GM21825 (cell line): ENCODE results near the gene CPEB4.

Experiments
- ATAC-seq: cut with Tn5 transposase; IDR thresholded peaks from one replicate; pipeline ENCODE4 v1.9.1; 2021; ENCODE audit warnings: mild to moderate bottlenecking, moderate library complexity; ENCODE audit not compliant: unreplicated experiment

Gene CPEB4

GRCh38 chr5:173884402-173885053 is 3.6 kb upstream of the CPEB4 start:
- ATAC-seq, result no peak

GRCh38 chr5:173885054-173885443 is 3.1 kb upstream of the CPEB4 start:
- ATAC-seq, result no peak

- no peak for ATAC-seq
Observed at GRCh38 chr5:173885475-173886010, 2.6 kb upstream of the CPEB4 start.

GRCh38 chr5:173886150-173886549 is 2.0 kb upstream of the CPEB4 start:
- no peak for ATAC-seq

DNA sequence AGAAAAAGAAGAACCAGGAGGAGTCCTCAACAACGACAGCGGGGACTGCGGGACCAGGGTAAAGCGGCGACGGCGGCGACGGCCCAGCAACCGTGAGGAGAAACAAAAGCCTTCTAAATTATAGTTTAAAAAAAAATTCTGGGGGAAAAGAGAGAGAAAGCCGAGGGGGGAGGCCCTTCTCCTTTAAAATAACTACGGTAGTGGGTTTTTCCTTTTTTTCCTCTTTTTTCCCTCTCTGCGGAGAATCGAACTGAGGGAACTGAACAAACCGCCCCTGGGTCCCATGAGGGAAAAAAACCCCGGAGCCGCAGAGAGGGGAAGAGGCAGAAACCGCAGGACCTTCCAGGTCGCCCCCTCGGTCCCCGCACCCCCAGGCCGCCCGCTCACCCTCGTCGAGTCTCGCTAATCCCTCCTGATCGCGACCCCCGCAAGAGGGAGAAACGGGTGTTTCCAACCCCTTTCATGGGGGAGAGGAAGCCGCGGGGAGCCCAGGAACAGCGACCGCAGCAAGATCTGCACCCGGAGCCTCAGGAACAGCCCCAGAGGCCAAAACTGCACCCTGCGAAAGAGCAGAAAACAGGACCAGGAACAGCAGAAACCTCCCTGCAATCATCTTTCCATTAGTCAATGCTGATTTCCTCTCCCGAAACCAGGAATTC is 453 bp downstream of the CPEB4 start:
- ATAC-seq, result no peak

- ATAC-seq, result no peak
Observed at GRCh38 chr5:173890195-173890991, 2.2 kb downstream of the CPEB4 start.

DNA sequence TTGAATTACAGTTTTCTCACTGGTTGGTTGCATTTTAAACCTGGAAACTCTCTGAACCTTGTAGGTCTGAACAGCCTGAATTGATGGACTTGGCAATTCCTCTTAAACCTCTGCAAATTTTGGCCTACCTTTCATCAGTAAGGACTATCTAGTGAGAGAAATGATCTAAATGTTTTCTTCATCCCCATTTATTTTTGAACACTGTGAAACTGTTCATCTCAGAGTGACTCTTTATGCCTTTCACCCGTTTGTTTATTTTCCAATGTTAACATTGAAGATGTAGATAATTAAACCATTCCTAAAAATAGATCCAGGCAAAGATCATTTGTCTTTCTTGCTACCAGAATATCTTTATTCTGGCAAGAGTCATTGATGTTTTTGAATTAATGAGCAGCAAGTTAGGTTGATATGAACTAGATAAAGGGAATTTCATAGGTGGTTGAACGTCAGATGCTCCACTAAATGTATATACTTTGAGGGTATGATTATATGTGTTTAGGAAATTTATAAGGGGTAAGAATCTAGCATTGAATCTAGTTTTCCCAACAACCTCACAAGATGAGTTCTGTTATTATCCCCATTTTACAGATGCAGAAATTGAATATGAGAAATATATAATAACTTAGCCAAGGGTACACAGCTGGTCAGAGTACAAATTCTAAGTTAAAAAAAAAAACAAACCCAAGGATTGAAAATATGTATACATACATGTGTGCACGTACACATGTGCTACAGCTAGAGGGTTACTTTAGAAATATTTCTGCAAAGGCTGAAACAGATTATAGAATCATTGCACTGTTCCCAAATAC is 3.4 kb downstream of the CPEB4 start:
- no peak for ATAC-seq

- no peak for ATAC-seq
Observed at GRCh38 chr5:173893192-173893561, 5.0 kb downstream of the CPEB4 start.

DNA sequence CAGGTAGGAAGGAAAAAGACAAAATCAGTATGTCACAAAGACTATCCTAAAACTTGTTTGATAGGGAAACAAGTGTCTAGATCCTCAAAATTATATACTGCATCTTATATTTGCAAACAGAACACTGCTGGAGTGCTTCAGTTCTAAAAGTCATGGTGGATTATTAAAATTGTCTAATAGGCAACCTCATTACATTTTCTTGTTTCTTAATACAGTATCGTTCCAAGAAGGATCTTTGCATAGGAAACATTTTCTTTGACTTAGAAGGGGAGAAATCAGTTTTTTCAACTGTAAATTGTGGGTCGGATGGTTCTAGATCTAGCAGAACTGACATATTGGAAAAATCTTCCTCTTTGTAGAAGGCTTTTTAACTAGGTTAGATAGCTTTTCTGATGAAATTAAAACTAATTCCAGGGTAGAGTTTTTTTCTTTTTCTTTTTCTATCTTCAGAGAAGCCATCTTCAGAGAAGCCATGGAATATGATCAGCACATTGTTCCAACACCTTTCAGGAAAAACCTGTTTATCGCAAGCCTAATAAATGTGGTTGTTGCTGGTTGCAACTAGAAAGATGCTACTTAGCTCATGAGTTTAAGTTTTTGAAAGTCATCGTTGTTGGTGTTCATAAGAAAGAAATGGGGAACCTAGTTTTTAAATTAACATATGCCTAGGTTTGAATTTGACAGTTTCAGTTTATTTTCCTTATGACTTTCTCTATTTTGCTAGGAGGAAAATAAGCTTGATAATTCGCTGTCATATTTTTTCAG is 7.4 kb downstream of the CPEB4 start:
- ATAC-seq, result no peak

DNA sequence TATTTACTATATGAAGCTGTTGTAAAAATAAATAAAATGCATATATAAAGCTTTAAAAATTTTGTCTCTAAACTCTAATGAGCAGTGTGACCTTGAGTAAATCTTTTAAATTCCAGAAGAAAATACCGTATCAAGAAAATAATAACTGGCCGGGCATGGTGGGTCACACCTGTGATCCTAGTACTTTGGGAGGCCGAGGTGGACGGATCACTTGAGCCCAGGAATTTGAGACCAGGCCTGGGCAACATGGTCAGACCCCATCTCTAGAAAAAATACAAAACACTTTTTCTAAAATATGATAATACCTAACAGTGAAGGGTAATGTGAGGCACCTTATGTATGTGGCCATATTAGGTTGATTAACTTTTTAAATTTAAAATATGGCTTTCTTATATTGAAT is 8.5 kb downstream of the CPEB4 start:
- ATAC-seq, result no peak

- ATAC-seq, result no peak
Observed at GRCh38 chr5:173901705-173902104, 13.6 kb downstream of the CPEB4 start.

DNA sequence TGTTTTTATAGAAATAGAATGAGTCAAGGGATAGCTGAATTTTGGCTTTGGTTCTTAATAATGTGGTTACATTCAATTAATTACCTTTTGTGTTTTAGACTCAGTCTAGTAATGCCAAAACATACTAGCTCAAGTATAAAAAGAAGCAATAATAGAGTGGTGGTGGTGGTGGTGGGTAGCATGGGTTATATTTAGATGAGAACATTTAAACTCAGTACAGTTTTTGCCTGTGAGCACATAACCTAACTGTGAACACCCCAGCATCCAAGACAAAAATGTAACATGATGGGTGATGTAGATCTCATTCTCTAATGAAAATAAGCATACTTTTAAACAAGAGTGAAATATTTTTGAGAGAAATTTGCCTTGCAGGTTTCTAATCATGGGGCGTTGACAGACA is 14.2 kb downstream of the CPEB4 start:
- ATAC-seq, result no peak

DNA sequence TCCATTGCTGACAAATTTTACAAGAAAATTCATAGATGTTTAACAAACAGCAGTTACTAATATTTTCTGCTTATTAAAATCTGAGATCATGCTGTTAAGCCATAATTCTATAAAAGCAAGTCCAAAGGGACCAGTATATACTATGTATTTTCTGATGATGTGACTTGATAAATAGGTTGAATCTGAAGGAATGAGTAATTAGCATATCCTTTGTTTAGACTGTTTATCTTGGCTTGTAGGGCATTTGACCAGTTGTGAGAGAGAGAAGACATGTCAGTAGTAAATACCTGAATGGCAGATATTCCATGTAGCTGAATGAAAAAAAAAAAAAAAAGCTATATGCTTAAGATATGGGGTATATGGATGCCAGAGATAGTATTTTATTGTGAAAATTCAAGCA is 14.6 kb downstream of the CPEB4 start:
- ATAC-seq, result no peak

DNA sequence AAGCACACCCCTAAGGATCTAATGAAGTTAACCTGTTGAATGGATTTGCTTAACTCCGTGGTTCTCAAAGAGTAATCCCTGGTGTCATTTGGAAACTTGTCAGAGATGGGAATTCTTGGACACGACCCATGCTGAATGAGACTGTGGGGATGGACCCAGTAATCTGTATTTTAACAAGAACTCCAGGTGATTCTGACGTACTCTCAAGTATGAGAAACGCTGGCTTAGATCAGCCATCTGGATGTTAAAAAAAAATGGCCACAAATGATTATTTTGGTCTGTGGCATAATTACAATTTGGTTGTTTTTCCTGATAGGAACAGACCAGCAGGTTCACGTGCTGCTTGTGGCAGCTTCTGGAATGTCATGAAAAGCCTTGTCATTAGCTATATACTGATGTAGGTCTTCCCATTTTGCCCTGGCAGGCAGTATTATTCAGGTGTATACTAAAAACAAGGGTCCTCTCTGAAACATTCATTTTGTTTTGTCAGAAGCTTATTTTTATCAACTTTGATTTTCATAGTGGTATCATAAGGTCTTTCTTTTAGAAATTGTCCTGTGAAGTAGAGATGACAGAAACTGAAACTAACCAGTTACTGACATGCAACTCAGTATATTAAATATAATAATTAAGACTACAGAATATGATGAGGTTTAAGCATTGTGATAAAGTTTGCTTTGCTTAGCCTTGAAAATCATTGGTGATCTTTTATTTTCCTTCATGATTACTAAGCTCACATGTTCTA is 15.4 kb downstream of the CPEB4 start:
- ATAC-seq, result no peak

DNA sequence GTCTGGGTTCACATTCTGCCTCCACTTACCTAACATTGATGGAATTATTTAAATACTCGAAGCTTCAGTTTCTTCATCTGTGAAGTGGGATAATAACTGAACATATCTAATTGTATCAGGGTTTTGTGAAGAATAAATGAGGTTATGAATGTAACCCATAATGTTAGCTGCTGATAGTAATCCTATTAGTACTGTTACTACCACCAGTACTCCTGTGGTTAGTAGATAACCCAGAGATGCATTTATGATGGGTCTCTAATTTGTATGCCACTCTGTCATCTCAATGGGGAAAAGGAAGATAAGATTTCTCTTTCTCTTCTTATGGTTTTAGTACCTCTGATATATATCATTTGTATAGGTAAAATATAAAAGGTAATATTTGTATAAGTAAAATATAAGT is 16.0 kb downstream of the CPEB4 start:
- ATAC-seq, result no peak

DNA sequence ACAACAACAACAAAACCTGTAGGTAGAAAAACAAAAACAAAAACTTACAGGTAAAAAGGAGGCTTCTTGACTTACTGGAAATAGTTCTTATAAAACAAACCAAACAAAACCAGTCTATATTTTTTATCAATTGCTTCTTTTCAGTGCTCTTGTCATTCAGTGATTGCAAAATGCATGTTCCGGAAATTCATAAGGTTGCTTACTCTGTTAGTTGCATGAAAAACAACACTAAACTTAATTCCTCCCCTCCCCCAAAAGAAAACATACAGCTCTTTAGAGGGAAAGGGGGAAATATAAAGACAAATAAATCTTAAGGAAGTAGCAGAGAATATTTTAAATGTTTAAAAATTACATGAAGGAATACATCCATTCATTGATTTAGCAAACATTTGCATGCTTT is 19.1 kb downstream of the CPEB4 start:
- no peak for ATAC-seq

GRCh38 chr5:173907686-173908371 is 19.7 kb downstream of the CPEB4 start:
- ATAC-seq, result no peak

DNA sequence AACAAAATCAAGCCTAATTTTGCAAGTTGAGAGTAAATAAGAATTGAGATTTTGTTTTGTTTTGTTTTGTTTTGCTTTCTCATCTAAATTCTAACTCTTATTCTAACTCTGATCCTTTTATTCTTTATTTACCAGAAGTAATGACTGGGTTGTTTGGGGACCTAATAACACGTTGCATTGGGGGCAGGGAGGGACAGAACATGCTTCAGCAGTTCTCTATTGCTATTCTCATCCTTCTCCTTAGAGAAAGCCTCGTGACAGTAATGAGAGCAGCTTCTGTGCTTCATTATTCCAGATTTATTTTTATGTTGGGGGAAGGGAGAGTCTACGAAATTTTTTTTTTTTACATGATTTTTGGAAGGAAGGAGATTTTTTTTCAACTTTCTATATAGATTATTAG is 21.1 kb downstream of the CPEB4 start:
- no peak for ATAC-seq

DNA sequence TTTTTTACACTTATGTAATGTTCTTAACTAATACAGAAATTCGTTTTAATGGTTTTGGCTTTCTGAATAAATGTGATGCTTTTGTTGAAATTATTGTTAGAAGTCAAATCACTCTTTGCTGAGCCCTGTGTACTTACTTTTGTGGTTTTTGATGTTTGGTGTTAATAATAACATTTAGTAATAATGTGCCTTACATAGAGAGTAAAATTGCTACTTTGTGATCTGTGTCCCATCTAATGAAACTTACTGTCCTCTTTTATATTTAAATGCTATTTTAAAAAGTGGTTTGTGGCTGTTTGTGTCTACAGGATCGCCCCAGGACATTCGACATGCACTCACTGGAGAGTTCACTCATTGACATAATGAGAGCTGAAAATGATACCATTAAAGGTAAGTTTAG is 22.1 kb downstream of the CPEB4 start:
- no peak for ATAC-seq
